HG02970 (cell line): Measurements from ENCODE around the gene MAP3K13.

Experiments
- ATAC-seq: cut with Tn5 transposase; IDR thresholded peaks from one replicate; pipeline ENCODE4 v1.9.1; 2021; ENCODE audit warnings: mild to moderate bottlenecking, moderate library complexity, moderate number of reproducible peaks; ENCODE audit not compliant: unreplicated experiment, low FRiP score

The MAP3K13 gene, protein sequence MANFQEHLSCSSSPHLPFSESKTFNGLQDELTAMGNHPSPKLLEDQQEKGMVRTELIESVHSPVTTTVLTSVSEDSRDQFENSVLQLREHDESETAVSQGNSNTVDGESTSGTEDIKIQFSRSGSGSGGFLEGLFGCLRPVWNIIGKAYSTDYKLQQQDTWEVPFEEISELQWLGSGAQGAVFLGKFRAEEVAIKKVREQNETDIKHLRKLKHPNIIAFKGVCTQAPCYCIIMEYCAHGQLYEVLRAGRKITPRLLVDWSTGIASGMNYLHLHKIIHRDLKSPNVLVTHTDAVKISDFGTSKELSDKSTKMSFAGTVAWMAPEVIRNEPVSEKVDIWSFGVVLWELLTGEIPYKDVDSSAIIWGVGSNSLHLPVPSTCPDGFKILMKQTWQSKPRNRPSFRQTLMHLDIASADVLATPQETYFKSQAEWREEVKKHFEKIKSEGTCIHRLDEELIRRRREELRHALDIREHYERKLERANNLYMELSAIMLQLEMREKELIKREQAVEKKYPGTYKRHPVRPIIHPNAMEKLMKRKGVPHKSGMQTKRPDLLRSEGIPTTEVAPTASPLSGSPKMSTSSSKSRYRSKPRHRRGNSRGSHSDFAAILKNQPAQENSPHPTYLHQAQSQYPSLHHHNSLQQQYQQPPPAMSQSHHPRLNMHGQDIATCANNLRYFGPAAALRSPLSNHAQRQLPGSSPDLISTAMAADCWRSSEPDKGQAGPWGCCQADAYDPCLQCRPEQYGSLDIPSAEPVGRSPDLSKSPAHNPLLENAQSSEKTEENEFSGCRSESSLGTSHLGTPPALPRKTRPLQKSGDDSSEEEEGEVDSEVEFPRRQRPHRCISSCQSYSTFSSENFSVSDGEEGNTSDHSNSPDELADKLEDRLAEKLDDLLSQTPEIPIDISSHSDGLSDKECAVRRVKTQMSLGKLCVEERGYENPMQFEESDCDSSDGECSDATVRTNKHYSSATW

GRCh38 chr3:185362850-185363661, at the start of gene MAP3K13:
MAP3K13 (plus strand) TSS chr3:185363136; CDS start chr3:185428582, 65,446 bp downstream.
- peak; percentile 98 for ATAC-seq

DNA sequence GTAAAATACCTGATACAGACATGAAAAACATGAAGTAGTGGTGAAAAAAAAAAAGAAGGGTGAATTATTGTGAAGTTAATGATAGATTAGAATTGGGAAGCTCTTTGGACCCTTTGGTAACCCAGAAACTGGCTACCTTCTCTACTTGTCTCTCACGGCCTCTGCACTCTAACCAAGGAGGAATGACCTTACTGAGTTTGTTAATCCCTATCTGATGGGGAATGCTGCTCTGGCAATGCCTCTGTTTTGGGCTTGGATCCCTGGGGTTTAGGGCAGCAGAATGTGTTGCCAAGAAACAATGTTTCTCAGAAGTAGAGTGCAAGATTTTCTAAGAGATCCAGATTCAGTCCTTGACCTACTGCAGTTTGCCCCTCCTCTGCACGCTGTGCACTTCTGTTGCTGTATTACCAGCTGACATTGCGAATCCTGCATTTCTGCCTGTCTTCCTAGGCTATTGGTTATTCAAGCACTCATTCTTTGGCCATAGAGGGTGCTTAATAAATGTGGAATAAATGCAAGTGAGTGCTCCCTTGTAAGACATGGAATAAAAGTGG, 49.2 kb upstream of the MAP3K13 start:
- ATAC-seq = no peak

DNA sequence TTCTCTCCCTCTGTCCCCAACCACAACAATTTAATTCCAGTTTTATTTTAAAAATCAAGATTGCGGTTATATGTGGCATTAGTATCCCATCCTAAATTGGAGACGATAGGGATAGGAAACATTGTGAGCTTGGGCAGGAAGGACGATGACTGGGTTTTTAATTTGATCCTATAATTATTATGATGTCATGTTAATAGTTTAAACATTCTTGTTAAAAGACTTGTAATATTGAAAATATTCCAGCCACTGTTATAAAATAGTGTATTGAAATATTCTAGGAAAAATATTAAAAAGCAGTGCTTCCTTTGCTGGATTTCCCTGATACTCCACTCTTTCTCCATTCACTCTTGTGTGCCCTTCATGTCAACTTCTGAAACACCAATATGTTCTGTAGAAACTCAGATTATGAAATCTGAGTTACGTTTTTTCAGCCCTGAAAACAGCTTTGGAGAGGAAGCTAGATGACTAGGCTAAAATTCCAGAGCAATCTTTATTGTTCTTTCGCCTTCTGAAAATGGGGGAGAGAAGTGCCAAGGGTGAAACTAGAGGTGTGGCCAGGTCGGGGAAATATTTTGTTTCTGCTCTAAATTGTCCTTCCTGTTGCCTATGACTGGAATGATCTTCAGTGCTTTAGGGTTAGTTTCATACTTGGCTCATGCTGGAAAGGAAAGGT, 46.1 kb upstream of the MAP3K13 start:
- ATAC-seq = no peak

DNA sequence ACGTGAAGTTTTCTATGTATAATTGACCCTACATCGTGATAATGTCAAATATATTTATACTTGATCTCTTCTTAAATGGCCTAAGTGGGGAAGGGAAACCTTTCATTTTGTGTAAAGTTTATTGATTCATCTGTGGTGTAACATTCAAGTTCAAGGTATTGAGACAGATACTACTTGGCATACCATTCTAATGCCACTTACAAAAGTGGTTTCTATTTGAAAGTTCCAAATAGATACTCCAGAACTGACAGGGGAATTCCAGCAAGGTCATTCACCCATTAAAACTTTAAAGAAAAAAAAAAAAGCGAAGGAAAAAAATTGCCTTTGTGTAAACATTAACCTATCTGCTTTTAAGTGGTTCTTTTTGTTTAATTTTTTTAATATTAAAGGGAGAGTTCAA, 45.3 kb upstream of the MAP3K13 start:
- no peak for ATAC-seq

- no peak for ATAC-seq
These were observed 44.8 kb upstream of the MAP3K13 start for GRCh38 chr3:185318141-185318540.

- ATAC-seq = no peak
These were observed 43.1 kb upstream of the MAP3K13 start for GRCh38 chr3:185319801-185320200.

DNA sequence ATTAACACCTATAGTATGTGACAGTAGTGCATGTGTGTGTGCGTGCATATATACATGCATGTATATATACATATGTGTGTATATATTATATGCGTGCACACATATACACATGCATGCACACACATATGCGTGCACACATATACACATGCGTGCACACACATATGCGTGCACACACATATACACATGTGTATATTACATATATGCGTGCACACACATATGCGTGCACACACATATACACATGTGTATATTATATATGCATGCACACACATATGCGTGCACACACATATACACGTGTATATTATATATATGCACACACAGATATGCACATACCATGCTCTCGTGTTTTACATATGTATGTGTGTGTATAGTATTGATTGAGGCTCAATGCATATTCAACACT, 42.0 kb upstream of the MAP3K13 start:
- no peak for ATAC-seq

DNA sequence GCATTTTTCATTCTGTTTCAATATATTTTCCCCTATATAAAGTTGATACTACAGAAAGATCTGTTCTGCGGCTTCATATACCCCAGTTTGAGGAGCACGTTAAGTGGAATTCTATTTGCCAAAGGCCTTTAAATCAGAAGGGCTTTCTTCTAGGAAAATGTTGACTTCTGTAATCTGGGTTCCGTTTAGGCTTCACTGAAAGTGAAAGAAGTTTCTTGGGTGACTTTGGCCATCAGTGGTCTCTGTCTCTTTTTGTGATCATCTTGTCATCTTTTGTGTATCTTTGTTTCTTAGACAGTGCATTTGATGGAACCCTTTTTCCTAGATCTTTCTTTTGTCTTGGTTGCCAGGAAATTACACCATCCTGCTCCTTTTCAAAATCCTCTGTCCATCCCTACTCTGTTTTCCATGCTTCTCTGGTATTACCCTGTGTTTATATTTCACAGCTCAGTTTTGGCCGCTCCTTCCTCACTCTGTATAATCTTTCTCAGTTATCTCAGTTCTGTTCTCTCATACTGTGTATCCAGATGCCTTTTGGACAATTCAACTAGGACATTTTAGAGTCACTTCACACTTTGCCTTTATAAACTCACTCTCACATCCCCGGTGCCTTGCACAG, 40.7 kb upstream of the MAP3K13 start:
- ATAC-seq = no peak

DNA sequence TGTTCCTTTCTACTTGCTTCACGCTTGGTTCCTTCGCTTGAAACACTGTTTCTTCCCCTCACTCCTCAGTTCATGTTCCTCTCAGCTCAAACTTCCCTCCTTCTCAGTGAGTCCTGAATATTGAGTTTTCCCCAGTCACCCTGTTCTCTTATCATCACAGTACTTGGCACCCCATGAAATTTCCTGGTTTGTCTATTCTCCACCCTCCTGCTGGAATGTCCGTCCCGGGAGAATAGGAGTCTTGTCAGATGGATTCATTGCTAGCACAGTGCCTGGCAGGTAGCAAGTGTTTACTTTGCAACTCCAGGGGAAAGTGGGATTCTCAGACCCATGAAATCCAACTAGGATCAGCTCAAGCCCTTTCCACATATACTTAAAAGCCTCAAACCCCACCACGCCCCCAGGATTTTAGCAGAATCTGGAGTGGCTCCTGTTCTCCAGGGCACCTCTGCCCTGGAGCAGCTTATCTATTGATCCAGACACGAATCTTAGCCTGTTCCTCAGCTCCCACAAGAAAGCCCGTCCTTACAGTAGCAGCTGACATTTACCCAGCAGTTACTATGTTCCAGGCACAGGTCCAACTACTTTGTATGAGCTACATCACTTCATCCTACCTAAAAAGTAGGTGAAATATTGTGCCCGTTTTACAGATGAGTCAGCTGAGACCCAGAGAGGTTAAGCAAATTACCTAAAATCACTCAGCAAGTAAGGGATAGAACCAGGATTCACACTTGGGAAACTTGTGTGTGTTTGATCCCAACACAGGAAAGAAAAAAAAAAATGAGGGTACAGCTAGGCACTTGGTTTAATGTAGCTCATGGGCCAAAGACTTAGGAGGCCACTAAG, 36.8 kb upstream of the MAP3K13 start:
- no peak for ATAC-seq

GRCh38 chr3:185327062-185327461, 35.9 kb upstream of the MAP3K13 start:
- no peak for ATAC-seq

DNA sequence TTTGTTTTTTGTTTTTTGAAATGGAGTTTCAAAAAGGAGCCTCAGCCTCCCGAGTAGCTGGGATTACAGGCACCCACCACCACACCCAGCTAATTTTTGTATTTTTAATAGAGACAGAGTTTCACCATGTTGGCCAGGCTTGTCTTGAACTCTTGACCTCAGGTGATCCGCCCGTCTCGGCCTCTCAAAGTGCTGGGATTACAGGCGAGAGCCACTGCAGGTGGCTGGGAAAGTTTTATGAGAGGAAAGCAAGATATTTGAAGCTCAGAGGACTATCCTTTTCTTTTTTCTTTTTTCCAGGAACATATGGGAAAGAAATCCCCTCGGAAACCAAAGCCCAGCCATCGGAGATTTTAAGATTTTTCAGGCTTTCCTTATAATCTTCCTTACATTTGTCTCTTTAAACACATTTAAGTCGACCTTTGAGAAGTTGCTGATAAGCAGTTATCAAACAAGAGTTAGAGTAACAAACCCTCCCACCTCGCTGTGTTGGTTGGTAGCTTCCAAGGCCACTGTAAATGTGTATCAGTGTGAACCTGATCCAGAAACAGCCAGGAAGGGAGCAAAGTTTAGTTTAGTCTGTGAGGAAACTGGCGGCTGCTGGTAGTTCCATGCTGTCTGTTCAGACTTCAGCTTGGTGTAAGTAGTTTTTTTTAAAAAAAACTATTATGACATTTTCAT, 34.5 kb upstream of the MAP3K13 start:
- ATAC-seq = no peak

- no peak for ATAC-seq
These were observed 32.7 kb upstream of the MAP3K13 start for GRCh38 chr3:185330238-185330637.

DNA sequence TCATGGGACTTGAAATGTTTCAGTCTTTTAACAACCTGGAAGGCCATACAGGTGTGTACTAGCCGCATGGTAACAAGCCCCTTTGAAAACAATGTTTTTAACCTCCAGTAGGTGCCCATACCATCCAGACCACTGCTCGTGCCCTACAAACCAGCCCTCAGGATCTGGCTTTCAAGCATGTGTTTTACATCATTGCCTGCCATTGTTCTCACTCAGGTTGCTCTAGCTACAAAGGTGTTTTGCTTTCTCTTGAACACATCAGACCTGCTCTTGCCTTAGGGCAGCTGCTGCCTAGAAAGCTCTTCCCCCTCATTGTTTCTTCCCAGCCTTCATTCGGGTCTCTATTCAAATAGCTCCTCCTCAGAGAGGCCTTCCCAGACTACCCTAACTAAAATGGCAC, 32.3 kb upstream of the MAP3K13 start:
- ATAC-seq = no peak

DNA sequence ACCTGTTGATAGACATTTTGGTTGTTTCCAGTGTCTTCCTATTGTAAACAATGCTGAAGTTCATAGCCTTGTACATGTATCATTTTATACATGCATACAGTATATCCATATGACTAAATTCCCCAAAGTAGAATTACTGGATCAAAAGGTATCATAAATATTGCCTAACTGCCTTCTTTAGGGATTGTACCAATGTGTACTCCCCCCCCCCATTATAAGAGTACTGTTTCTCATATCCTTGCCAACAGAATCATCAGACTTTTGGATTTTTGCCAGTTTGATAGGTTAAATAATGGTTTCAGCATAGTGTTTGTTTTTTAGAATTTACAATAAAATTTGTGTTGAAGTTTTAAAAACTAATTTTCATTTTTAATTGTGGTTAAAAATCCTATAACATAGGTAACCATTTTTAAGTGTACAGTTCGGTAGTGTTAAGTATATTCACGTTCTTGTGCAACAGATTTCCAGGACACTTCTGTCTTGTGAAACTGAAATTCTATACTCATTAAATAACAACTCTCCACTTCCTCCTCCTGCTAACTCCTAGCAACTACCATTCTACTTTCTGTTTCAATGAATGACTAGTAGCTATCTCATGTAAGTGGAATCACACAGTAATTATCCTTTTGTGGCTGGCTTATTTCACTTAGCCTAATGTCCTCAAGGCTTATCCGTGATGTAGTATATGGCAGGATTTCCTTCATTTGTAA, 30.8 kb upstream of the MAP3K13 start:
- ATAC-seq = peak; percentile 76

DNA sequence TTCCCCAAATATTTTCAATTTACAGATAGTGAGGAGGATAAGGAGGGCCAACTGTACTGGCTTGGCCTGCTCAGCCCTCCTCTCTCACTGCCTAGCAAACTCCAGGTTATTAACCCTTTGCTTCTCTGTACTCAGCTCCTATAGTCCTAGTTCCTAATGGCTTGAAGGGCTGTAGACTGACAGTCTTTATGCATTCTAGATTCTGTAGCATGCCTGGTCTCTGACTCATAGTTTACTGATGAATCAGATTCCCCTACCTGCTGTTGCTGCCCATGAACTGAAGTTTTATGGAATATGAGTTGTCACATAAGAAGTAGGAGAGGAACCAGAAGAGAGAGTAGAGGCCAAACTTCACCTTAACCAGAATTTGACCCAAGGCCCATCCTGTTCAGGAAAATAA, 27.1 kb upstream of the MAP3K13 start:
- no peak for ATAC-seq

GRCh38 chr3:185337231-185337816, 25.6 kb upstream of the MAP3K13 start:
- ATAC-seq = no peak

DNA sequence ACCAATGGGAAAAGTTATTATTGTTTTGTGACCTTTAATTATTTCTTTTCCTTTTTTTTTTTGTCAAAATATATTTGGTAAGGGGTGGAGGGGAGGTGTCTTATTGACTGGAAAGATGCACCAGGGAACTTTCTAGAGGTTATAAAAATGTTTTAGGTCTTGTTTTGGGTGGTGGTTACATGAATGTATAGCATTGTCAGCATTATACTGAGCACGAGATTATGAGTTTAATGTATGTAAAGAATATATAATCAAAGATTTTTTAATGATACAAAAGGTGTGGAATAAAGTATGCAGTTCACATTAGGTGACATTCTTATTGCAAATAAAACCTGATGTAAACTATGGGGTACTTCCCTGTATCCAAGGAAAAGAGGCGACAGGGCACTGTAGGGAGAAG, 23.0 kb upstream of the MAP3K13 start:
- ATAC-seq = no peak
